ENCODE measurements around the gene EMP1.

EMP1 gene

GRCh38 chr12:13223941-13224340 is 27.4 kb downstream of the EMP1 start:
- DNase-seq = no peak

DNA sequence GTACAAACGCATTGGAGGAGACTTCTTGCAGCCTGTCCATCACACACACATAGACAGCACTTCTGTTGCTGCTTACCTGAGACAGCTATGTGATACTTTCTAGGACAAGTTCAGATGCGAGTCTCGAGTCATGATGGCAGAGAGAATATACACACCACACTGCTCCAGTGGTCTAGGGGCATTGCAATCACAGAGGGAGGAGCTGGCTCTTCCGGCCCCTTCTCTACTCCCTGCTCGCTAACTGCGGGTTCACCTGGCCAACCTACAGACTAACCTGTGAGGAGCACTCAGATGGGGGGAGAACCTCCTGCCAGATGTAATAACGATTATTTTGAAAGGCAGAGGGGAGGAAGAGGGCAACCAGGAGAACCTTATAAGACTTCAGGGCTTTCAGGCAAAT is 30.7 kb downstream of the EMP1 start:
- no peak for DNase-seq

DNA sequence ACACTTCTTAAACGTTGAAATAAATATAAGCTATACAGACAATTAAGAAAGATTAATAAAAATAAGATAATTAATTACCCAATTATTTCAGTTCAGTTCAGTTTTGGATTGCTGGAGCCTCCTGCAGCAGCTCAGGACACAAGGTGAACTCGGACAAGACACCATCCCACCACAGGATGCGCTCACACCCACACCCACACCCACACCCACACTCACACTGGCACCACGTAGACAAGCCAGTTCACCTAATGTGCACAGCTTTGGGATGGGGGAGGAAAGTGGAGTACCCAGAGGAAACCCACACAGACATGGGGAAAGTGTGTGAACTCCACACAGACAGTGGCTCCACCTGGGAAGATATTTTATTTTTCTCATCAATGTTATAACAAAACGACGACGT is 32.1 kb downstream of the EMP1 start:
- DNase-seq = no peak

DNA sequence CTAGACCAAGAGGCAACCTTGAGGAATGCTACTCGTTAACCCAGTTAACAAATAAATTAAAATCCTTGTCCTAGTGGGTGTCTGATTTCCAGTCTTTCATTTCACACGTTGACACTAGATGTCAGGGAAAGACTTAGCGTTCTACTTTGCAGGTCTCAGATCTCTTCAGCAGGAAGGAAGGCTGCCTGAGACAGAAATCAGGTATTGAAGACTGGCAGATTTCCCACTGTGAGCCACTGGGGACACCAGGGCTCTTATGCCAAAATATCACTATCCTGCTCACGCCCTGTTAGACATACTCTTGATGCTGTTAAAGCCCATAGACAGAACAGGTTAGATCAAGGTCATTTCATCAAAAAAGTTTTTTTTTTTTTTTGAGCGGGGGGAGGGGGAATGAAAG is 33.0 kb downstream of the EMP1 start:
- DNase-seq = no peak

DNA sequence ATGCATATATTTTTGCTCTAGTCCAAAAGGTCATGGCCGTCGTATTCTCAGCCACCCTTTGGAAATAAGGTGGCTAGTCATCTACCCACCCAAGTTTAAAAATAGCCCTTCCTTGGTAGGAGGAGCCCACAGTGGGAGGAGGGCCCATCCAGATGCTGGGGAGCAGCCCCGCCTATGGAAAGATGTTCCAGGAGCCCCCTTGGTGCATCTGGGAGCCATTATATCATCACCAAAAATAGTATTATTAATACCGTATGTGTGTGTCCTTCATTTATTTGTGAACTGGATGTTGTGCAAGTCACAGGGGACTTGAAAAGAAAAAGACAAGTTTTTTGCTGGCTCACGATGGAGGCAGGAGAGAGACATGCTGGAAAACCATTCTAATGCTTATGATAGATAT is 34.0 kb downstream of the EMP1 start:
- no peak for DNase-seq

DNA sequence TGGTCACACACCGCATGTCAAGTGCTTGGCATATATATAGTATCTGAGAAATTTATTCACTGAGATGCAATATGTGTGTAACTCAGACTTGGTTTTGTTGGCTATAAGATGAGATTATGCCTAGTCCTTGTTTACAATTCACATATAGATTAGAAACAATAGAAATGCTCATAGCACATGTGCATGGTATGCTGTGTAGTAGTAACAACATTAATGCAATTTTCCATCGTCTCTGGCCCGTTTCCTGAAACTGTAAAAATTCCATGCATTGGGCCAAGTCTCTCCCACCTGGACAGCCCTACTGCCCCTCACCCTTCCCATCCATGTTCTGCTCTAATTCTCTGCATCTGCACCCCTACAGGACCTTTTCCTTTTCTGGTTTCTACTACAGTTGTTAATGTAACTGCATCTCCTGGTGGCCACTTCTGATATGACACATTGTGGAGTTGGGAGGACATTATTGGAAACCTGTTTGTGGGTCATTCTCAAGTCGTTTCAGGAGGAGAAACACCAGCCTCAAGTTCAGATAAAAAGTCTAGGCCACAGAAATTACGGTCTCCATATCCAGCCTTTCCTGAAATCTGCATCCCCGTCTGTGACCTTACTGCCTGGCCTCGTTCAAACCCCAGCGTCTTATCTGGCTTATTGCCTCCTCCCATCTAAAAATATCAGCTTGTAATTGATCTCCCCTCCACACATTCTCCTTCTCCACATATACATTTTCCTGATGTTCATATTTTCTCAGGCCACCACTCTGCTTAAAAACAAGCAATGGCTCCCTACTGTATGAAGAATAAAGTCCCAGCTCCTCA is 37.5 kb downstream of the EMP1 start:
- no peak for DNase-seq

DNA sequence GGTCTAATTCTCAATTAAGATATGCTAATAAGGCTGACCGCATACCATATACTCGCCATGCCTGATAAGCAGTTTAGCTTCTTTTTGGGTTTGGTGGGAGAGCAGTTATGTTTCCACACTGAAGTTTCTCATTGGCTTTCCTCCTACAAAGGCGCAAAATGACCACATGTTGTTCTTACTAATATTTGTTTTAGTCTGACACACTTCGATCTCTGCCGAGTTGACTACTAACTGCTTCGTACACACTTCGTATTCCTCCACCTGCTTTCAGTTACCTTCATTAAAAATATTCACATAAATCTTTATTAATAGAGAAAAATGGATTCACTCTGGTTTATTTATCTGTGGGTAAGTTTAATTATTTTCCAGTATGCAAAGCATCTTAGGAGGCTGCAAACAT is 41.7 kb downstream of the EMP1 start:
- DNase-seq = no peak

- no peak for DNase-seq
Observed at GRCh38 chr12:13241833-13242488, 45.4 kb downstream of the EMP1 start.

GRCh38 chr12:13242936-13243335 is 46.4 kb downstream of the EMP1 start:
- DNase-seq = no peak

- DNase-seq = no peak
Observed at GRCh38 chr12:13243516-13244070, 47.1 kb downstream of the EMP1 start.

DNA sequence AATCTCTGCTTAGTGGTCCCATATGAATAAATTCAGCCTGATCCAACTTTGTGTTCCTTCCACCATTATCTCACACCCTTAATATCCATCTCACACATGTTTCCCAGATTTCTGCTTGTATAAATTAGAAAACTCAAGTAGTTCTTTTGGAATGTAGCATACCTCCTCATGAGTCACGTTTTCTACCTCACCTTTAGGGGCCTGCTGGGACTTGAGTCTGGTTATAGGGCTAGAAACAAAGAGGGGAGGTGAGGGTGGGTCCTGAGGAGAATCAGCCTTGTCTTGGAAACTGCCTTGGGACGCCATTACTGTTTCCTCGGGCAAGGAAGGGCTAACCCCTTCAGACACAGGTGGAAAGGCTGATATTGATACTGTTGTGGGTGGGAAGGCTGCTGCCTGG is 51.1 kb downstream of the EMP1 start:
- no peak for DNase-seq

DNA sequence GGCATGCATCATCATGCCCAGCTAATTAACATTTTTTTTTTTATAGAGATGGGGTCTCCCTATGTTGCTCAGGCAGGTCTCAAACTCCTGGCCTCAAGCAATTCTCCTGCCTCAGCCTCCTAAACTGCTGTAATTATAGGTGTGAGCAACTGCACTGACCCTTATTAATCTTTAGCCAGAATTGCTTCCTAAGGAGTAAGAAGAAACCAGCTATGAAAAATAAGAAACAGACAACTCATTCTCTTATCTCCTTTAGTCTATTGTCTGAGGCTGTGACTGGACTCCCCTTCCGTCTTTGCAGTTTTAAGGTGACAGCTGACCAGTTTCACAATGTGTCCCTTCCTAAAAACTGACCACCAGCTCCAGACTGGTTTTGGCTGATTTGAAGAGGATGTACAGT is 52.4 kb downstream of the EMP1 start:
- no peak for DNase-seq

DNA sequence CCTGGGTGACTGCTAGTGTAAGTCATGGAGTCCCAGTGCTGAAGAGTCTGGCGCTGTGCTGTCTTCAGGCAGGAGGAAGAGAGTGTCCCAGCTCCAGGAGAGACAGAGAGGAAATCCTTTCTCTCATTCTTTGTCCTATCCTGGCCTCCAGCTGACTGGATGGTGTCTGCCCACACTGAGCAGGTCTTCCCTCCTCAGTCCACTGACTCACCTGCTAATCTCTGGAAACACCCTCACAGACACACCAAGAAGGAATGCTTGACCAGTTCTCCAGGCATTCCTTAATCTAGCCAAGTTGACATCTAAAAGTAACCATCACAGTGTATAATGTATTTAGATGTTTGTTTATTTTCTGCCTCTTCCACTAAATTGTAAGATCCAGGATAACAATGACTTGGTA is 53.9 kb downstream of the EMP1 start:
- no peak for DNase-seq

DNA sequence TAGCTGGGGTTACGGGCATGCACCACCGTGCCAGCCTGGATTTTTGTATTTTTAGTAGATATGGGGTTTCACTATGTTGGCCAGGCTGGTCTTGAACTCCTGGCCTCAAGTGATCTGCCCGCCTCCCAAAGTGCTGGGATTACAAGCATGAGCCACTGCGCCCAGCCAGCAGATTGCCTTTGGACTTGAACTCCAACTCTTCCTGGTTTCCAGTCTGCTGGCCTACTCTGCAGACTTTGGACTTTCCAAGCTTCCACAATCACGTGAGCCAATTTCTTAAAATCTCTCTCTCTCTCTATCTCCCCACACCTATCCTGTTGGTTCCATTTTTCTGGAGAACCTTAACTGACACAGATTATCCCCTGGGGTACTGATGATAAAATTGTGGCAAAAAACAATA is 55.0 kb downstream of the EMP1 start:
- no peak for DNase-seq

DNA sequence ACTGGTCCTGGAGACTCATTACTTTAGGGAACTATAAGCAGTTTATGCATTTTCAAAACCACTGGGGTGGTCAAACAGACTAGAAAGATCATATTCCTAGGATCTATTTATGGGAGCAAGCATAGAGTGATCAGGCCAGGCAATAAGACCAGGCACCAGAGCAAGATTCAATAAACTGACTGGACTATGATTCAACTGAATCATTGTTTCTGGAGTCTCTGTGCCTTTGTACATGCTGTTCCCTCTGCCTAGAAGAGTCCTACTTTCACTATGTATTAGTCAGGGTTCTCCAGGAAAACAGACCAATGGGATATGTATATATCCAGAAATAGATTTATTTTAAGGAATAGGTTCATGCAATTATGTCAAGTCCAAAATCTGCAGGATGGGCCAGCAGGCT is 55.5 kb downstream of the EMP1 start:
- no peak for DNase-seq

- DNase-seq = no peak
Observed at GRCh38 chr12:13252616-13253015, 56.1 kb downstream of the EMP1 start.

- no peak for DNase-seq
Observed at GRCh38 chr12:13253966-13254760, 57.6 kb downstream of the EMP1 start.

DNA sequence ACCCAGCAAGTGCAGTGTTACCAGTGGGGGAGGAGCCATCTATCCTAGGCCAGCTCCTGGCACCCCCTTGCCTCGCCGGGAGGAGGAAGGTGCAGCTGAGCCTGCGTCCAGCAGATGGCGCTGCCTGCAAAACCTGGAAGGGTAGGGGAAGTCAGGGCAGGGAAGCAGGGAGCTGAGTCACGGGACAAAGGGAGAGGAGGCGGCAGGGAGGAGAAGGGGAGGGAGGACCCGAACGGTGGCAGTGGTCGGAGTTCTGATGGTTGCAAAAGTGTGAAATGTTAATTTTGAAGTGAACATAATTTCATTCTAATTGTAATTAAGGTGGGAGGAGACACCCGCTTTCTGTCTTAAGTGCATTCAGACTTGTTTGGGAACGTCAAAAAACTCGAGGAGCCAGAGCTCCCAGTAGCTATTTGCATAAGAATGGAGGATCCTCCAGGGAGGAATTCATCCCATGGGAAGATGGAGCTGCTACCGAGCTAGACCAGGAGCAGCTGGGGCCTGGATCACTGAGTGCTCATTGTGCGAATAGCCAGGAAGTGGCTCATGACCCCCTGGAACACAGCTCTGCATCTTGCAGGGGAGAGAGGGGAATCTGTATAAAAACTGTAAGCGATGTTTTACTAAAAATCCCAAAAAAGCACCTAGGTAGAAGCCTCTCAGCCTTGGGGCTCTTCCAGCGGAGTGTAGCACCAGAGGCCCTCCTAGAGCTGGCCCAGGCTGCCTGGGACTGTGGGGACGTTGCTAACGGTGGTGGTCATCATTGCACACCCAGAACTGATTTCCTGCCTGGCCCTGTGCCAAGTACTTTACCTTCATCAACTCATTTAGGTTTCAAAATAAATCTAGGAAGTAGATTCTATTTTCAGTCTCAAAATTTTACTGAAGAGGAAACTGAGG is 59.5 kb downstream of the EMP1 start:
- peak; percentile 88 for DNase-seq

DNA sequence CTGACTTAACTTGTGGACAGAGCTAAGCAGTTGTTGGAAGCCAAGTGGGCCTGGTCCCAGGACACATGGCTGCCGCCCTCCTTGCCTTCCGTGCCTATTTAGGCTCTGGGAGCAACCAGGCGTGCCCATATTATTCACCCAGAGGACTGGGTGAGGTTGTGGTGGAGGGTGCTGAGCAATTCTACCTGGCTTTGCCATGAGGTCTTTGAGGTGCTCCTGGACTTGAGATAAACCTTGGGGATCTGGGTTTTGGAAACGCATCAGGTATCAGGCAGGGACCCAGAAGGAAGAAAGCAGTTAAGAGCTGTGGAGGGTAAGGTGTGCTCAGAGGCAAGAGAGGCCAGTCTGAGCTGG is 60.1 kb downstream of the EMP1 start:
- DNase-seq = no peak

GRCh38 chr12:13257356-13257875 is 60.9 kb downstream of the EMP1 start:
- DNase-seq = no peak

GRCh38 chr12:13258197-13258596 is 61.7 kb downstream of the EMP1 start:
- no peak for DNase-seq

GRCh38 chr12:13258717-13259119 is 62.2 kb downstream of the EMP1 start:
- no peak for DNase-seq
